HepG2 (cell line): ENCODE results near the gene PUM1. TPM values are rescaled to one million over a fixed set of nuclear protein-coding genes. Genes with fewer than 3 reads are reported as not detected.

Experiments
- ATAC-seq: fragments of 200-7000 bp; cut with Tn5 transposase; 3 replicates; pipeline ENCODE4 v1.9.1; 2020; ENCODE audit warnings: mild to moderate bottlenecking, moderate library complexity
- BruUV-seq: library from RNA; stranded (reverse); fragments of 400-500 nt; replicated peaks from 2 replicates; lab custom pipeline; 2021; lab: Mats Ljungman, UMichigan
- CTCF ChIA-PET: fragments of 300-600 bp; formaldehyde crosslinking; extraction: SDS; loops from one replicate; lab custom pipeline; 2021; ENCODE audit warnings: low total read pairs, inconsistent platforms, low intra/inter-chr PET ratio; lab: Yijun Ruan, JAX
- POLR2A ChIA-PET: fragments of 350-600 bp; sonication (Branson Sonifier 250); formaldehyde crosslinking; loops from one replicate; lab custom pipeline; 2020; ENCODE audit warnings: antibody characterized with exemption, inconsistent platforms; lab: Yijun Ruan, JAX
- DNase-seq: peaks from one replicate; pipeline ENCODE4 v3.0.0-alpha.2; 2015; ENCODE audit warnings: low spot score
- FAIRE-seq: peaks from 3 replicates; lab custom pipeline; 2011; peaks lifted over from hg19 to GRCh38; lab: Jason Lieb, UNC
- H2AFZ ChIP-seq: one replicate; pipeline ENCODE4 v1.6.1; 2011; ENCODE audit warnings: low read length, inconsistent platforms
- H3K27ac ChIP-seq: fragments of 300-600 bp; 3 replicates; pipeline ENCODE4 v1.8.0; 2011; ENCODE audit warnings: mixed run types, mild to moderate bottlenecking, mixed read lengths, low read length, inconsistent platforms; ENCODE audit not compliant: insufficient read depth; ENCODE audit errors: extremely low read length
- H3K27me3 ChIP-seq, 2 experiments: fragments of 200-600 bp in 1 of 2; 2 replicates in 1 of 2; 3 replicates in 1 of 2; pipeline versions ENCODE4 v1.6.0 to v1.8.0; 2011; ENCODE audit warnings: low read length in 2 of 2, mild to moderate bottlenecking in 2 of 2, moderate library complexity in 2 of 2, inconsistent platforms in 1 of 2; ENCODE audit not compliant: insufficient read depth in 2 of 2, control insufficient read depth in 1 of 2
- H3K36me3 ChIP-seq, 2 experiments: fragments of 200-600 bp in 1 of 2; replicated peaks in 1 of 2; 2 replicates in 1 of 2; 3 replicates in 1 of 2; pipeline versions ENCODE4 v1.5.1 to v1.8.0; 2011; ENCODE audit warnings: low read length in 2 of 2, inconsistent platforms in 1 of 2; ENCODE audit not compliant: insufficient read depth in 2 of 2, control insufficient read depth in 1 of 2
- H3K4me1 ChIP-seq: 2 replicates; pipeline ENCODE4 v1.5.1; 2012; ENCODE audit warnings: low read length, inconsistent platforms; ENCODE audit not compliant: insufficient read depth
- H3K4me2 ChIP-seq: 2 replicates; pipeline ENCODE4 v1.6.0; 2011; ENCODE audit warnings: low read depth, low read length, inconsistent platforms
- H3K4me3 ChIP-seq, 3 experiments: fragments of 200-600 bp in 1 of 3; sonication (generic), shearing (Covaris generic) in 1 of 3; replicated peaks in 1 of 3; 2 replicates each; pipeline ENCODE4 v1.5.1; 2011 to 2016; ENCODE audit warnings: low read length in 3 of 3, inconsistent platforms in 2 of 3, low read depth in 2 of 3, mild to moderate bottlenecking in 2 of 3, control low read depth in 1 of 3, mixed read lengths in 1 of 3; ENCODE audit not compliant: insufficient read depth in 1 of 3
- H3K79me2 ChIP-seq: one replicate; pipeline ENCODE4 v1.6.1; 2011; ENCODE audit warnings: low read length, inconsistent platforms; ENCODE audit not compliant: insufficient read depth
- H3K9ac ChIP-seq: 2 replicates; pipeline ENCODE4 v1.6.0; 2011; ENCODE audit warnings: mild to moderate bottlenecking, low read depth, low read length, inconsistent platforms; ENCODE audit not compliant: insufficient read depth
- H3K9me3 ChIP-seq: 2 replicates; pipeline ENCODE4 v1.5.1; 2012; ENCODE audit warnings: mild to moderate bottlenecking, low read length
- H4K20me1 ChIP-seq: 2 replicates; pipeline ENCODE4 v1.6.0; 2011; ENCODE audit warnings: inconsistent platforms, mild to moderate bottlenecking, low read length, moderate library complexity; ENCODE audit not compliant: insufficient read depth
- KDM5A ChIP-seq: fragments of 200-600 bp; sonication (generic); IDR thresholded peaks from 2 replicates; pipeline ENCODE4 v1.7.0; 2018; ENCODE audit warnings: antibody characterized with exemption, mild to moderate bottlenecking, low read length, borderline replicate concordance
- MIXL1 ChIP-seq: IDR thresholded peaks from 2 replicates; pipeline ENCODE4 v1.6.1; 2016
- ZNF598 ChIP-seq: sonication (generic); formaldehyde crosslinking; IDR thresholded peaks from 2 replicates; pipeline ENCODE4 v1.5.1; 2020; ENCODE audit warnings: mild to moderate bottlenecking, missing genetic modification reagents, borderline replicate concordance
- ZNF629 ChIP-seq: sonication (generic); formaldehyde crosslinking; conservative IDR thresholded peaks from 2 replicates; pipeline ENCODE4 v1.5.0; 2020; ENCODE audit warnings: missing genetic modification reagents
- ZNF652 ChIP-seq: IDR thresholded peaks from 2 replicates; pipeline ENCODE4 v1.6.1; 2016; ENCODE audit warnings: low read depth, borderline replicate concordance
- ZNF775 ChIP-seq: sonication (generic); formaldehyde crosslinking; IDR thresholded peaks from 2 replicates; pipeline ENCODE4 v1.4.0; 2020; ENCODE audit warnings: missing genetic modification reagents, mild to moderate bottlenecking, moderate library complexity, borderline replicate concordance
- WGBS: methylation state at CpG from one replicate; pipeline ENCODE4 v1.1.6; 2017; ENCODE audit warnings: low lambda C conversion rate; 5-methylcytosine and 5-hydroxymethylcytosine counted together
- in situ Hi-C: cut with HindIII; loops from 2 replicates; pipeline ENCODE4 v1.10.0; 2017; ENCODE audit warnings: low pct_unique_long_range_greater_than_20kb; ENCODE audit not compliant: extremely low pct_ligation_motif_present
- intact Hi-C: fragments of 100-400 bp; cut with micrococcal nuclease; formaldehyde crosslinking; loops from one replicate; pipeline ENCODE4 v1.10.0; 2022; ENCODE audit not compliant: unreplicated experiment
- polyA plus RNA-seq, 8 experiments: library from polyadenylated mRNA; depleted of rRNA in 3 of 8; stranded (reverse) in 7 of 8; unstranded in 1 of 8; fragments of >200 nt; fragmentation: Illumina TruSeq in 4 of 8; extraction: Trizol in 4 of 8; gene quantifications; 2 replicates each; pipeline versions ENCODE4 v1.2.1 to v1.2.3, GENCODE V29; 2011 to 2016; ENCODE audit warnings: low read depth in 4 of 8, missing spikeins in 1 of 8, mixed read lengths in 1 of 8; ENCODE audit not compliant: insufficient read depth in 1 of 8
- total RNA-seq, 5 experiments: library from RNA; depleted of rRNA; stranded (reverse); fragments of >200 nt; fragmentation: Illumina TruSeq; extraction: Trizol; gene quantifications; 2 replicates each; pipeline ENCODE4 v1.2.3, GENCODE V29; 2016; ENCODE audit warnings: low read depth in 1 of 5

Gene PUM1
- total and polyA plus RNA-seq, 2 of the 13 experiments (the other 11 are each of a cell fraction or from before 2014, with no cell fraction given): 64.7 to 91.0 TPM

GRCh38 chr1:30914931-30915330 is 150.6 kb downstream of the PUM1 start (continued):
- no peak for TF ChIP-seq KDM5A
- TF ChIP-seq MIXL1 (CRISPR knock-in tag): no peak
- no peak for TF ChIP-seq ZNF652 (CRISPR knock-in tag)
- TF ChIP-seq, all 625 proteins: peak for 0

- H3K4me3 ChIP-seq: no peak overlapping the region
- H3K4me1 ChIP-seq: peaks cover 18% of the 10 kb centered on the region
- no peaks in the 10 kb centered on the region for H4K20me1 ChIP-seq
- CTCF ChIA-PET: no interaction called here
- peaks cover 1 to 11% of the 10 kb centered on the region in 2 experiments; a peak in 3 of 5 replicates for H3K27me3 ChIP-seq
- POLR2A ChIA-PET: no interaction called here
- H2AFZ ChIP-seq: no peak overlapping the region
- H3K79me2 ChIP-seq: no peaks in the 10 kb centered on the region
- no peak for DNase-seq
- no peak overlapping the region for H3K27ac ChIP-seq
- no peak for ATAC-seq
- in situ Hi-C loops: loop anchor here (5.0 kb wide), 2 partner anchors 112 to 197 kb away; no protein-coding TSS in a partner anchor
- H3K4me2 ChIP-seq: no peak overlapping the region
- WGBS: 6% methylated on average over 3 of the region's 3 CpGs
- H3K9me3 ChIP-seq: no peaks in the 10 kb centered on the region
- FAIRE-seq: no peak
- no peak for TF ChIP-seq ZNF598 (CRISPR knock-in tag)
- TF ChIP-seq ZNF629: peak; percentile 71
- TF ChIP-seq ZNF775 (CRISPR knock-in tag): no peak
- no peaks in the 10 kb centered on the region for H3K36me3 ChIP-seq
- intact Hi-C loops: no loop called here
- H3K9ac ChIP-seq: no peak overlapping the region
- no TSS peak for BruUV-seq
Measured at GRCh38 chr1:30914587-30914922, 151.0 kb downstream of the PUM1 start.
